HG03280 (cell line): Measurements from ENCODE around the gene GSTM1.
A peak's percentile ranks its signal among the peaks of the same experiment; 100 is the strongest.
"Not testable (repeated sequence)": the region's sequence is repeated elsewhere in the genome, so short reads cannot be mapped to it uniquely, and the experiment has no call there.

Experiments
- ATAC-seq: cut with Tn5 transposase; IDR thresholded peaks from one replicate; pipeline ENCODE4 v1.9.1; 2021; ENCODE audit warnings: mild to moderate bottlenecking, moderate library complexity; ENCODE audit not compliant: unreplicated experiment

GSTM1 gene

GRCh38 chr1:109659997-109660690 is 27.5 kb upstream of the GSTM1 start:
- no peak for ATAC-seq

- not testable (repeated sequence) for ATAC-seq
Measured at GRCh38 chr1:109660691-109661026, 27.0 kb upstream of the GSTM1 start.

- ATAC-seq = no peak
Measured at GRCh38 chr1:109661391-109661790, 26.2 kb upstream of the GSTM1 start.

GRCh38 chr1:109664671-109665070 is 22.9 kb upstream of the GSTM1 start:
- ATAC-seq = no peak

- ATAC-seq = peak; percentile 93
Measured at GRCh38 chr1:109667452-109668122, 20.0 kb upstream of the GSTM1 start, which contains the start of gene GSTM2. TSS of gene GSTM2 (plus strand) at chr1:109668057. CDS start at chr1:109668116, 59 bp downstream.

- ATAC-seq = no peak
Measured at GRCh38 chr1:109668123-109668775, 19.4 kb upstream of the GSTM1 start.

- ATAC-seq = no peak
Measured at GRCh38 chr1:109669246-109669948, 18.2 kb upstream of the GSTM1 start.

GRCh38 chr1:109669949-109670302 is 17.7 kb upstream of the GSTM1 start:
- not testable (repeated sequence) for ATAC-seq

GRCh38 chr1:109671067-109671466 is 16.6 kb upstream of the GSTM1 start:
- no peak for ATAC-seq

GRCh38 chr1:109673861-109674260 is 13.8 kb upstream of the GSTM1 start:
- not testable (repeated sequence) for ATAC-seq

GRCh38 chr1:109676683-109677381 is 10.8 kb upstream of the GSTM1 start:
- not testable (repeated sequence) for ATAC-seq

- ATAC-seq = no peak
Measured at GRCh38 chr1:109677459-109677858, 10.2 kb upstream of the GSTM1 start.

- not testable (repeated sequence) for ATAC-seq
Measured at GRCh38 chr1:109678637-109679036, 9.0 kb upstream of the GSTM1 start.

GRCh38 chr1:109684777-109685176 is 2.8 kb upstream of the GSTM1 start:
- ATAC-seq = not testable (repeated sequence)

GRCh38 chr1:109685399-109685798 is 2.2 kb upstream of the GSTM1 start:
- ATAC-seq = not testable (repeated sequence)

GRCh38 chr1:109685890-109686289 is 1.7 kb upstream of the GSTM1 start:
- ATAC-seq = not testable (repeated sequence)

GRCh38 chr1:109687109-109687508 is 508 bp upstream of the GSTM1 start:
- ATAC-seq = peak; percentile 3

GRCh38 chr1:109689844-109690405 is 2.3 kb downstream of the GSTM1 start:
- ATAC-seq = no peak

GRCh38 chr1:109691759-109692158 is 4.1 kb downstream of the GSTM1 start:
- ATAC-seq = no peak

- ATAC-seq = not testable (repeated sequence)
Measured at GRCh38 chr1:109694400-109694799, 6.8 kb downstream of the GSTM1 start.
